Astrocyte (in vitro differentiated cells and primary cell): Measurements from ENCODE around the gene CPB2. TPM values are rescaled to one million over a fixed set of nuclear protein-coding genes. Genes with fewer than 3 reads are reported as not detected.

Experiments used
- DNase-seq: peaks from one replicate; pipeline ENCODE4 v3.0.0-alpha.2; 2010; ENCODE audit warnings: low read depth
- FAIRE-seq: peaks from 2 replicates; lab custom pipeline; 2011; peaks lifted over from hg19 to GRCh38; lab: Jason Lieb, UNC
- H2AFZ ChIP-seq: 2 replicates; pipeline ENCODE4 v1.6.0; 2012; ENCODE audit warnings: low read depth, low read length, inconsistent platforms
- H3K27ac ChIP-seq: 2 replicates; pipeline ENCODE4 v1.5.1; 2011; ENCODE audit warnings: low read depth, low read length, inconsistent platforms
- H3K27me3 ChIP-seq: 2 replicates; pipeline ENCODE4 v1.6.0; 2011; ENCODE audit warnings: low read length, inconsistent platforms; ENCODE audit not compliant: insufficient read depth
- H3K36me3 ChIP-seq: 2 replicates; pipeline ENCODE4 v1.5.1; 2011; ENCODE audit warnings: low read length, inconsistent platforms; ENCODE audit not compliant: insufficient read depth
- H3K4me1 ChIP-seq: 2 replicates; pipeline ENCODE4 v1.5.1; 2011; ENCODE audit warnings: low read length, inconsistent platforms; ENCODE audit not compliant: insufficient read depth
- H3K4me2 ChIP-seq: 2 replicates; pipeline ENCODE4 v1.6.0; 2012; ENCODE audit warnings: low read length, inconsistent platforms
- H3K4me3 ChIP-seq: 2 replicates; pipeline ENCODE4 v1.5.1; 2011; ENCODE audit warnings: low read depth, mild to moderate bottlenecking, low read length, inconsistent platforms; ENCODE audit not compliant: insufficient read depth
- H3K79me2 ChIP-seq: 2 replicates; pipeline ENCODE4 v1.6.0; 2012; ENCODE audit warnings: mild to moderate bottlenecking, low read length, inconsistent platforms; ENCODE audit not compliant: insufficient read depth
- H3K9ac ChIP-seq: 2 replicates; pipeline ENCODE4 v1.6.0; 2012; ENCODE audit warnings: mild to moderate bottlenecking, low read length, inconsistent platforms
- H3K9me3 ChIP-seq: 2 replicates; pipeline ENCODE4 v1.5.1; 2012; ENCODE audit warnings: low read depth, mild to moderate bottlenecking, low read length, inconsistent platforms; ENCODE audit not compliant: insufficient read depth
- H4K20me1 ChIP-seq: 2 replicates; pipeline ENCODE4 v1.6.0; 2012; ENCODE audit warnings: low read length, inconsistent platforms; ENCODE audit not compliant: insufficient read depth
- H3K27ac Mint-ChIP-seq: one replicate; pipeline ENCODE4 v1.8.0; 2021; ENCODE audit warnings: mild to moderate bottlenecking, mixed read lengths; ENCODE audit not compliant: unreplicated experiment
- H3K27me3 Mint-ChIP-seq: one replicate; pipeline ENCODE4 v1.8.0; 2021; ENCODE audit warnings: low read depth, mixed read lengths; ENCODE audit not compliant: unreplicated experiment
- H3K36me3 Mint-ChIP-seq: one replicate; pipeline ENCODE4 v1.8.0; 2021; ENCODE audit warnings: low read depth, mixed read lengths; ENCODE audit not compliant: unreplicated experiment
- H3K4me1 Mint-ChIP-seq: one replicate; pipeline ENCODE4 v1.8.0; 2021; ENCODE audit warnings: low read depth, mixed read lengths; ENCODE audit not compliant: unreplicated experiment
- H3K4me3 Mint-ChIP-seq: one replicate; pipeline ENCODE4 v1.8.0; 2021; ENCODE audit warnings: mild to moderate bottlenecking, moderate library complexity, mixed read lengths; ENCODE audit not compliant: unreplicated experiment
- H3K9me3 Mint-ChIP-seq: one replicate; pipeline ENCODE4 v1.8.0; 2021; ENCODE audit warnings: mild to moderate bottlenecking, mixed read lengths; ENCODE audit not compliant: unreplicated experiment
- EZH2 ChIP-seq: IDR thresholded peaks from 2 replicates; pipeline ENCODE4 v1.6.1; 2012; ENCODE audit warnings: mild to moderate bottlenecking, low read length, inconsistent platforms; ENCODE audit not compliant: insufficient read depth
- total RNA-seq: library from RNA; stranded (reverse); gene quantifications from 2 replicates; pipeline ENCODE4 v1.2.1, GENCODE V29; 2021
- TF ChIP-seq, protein P1 (sequence below): IDR thresholded peaks from 2 replicates; pipeline ENCODE4 v1.5.1; 2011; ENCODE audit warnings: low read depth, mild to moderate bottlenecking, inconsistent platforms, low read length, moderate library complexity; ENCODE audit not compliant: insufficient read depth

Gene CPB2
- total RNA-seq, 1 donor from 2014 or later, result not detected

DNA sequence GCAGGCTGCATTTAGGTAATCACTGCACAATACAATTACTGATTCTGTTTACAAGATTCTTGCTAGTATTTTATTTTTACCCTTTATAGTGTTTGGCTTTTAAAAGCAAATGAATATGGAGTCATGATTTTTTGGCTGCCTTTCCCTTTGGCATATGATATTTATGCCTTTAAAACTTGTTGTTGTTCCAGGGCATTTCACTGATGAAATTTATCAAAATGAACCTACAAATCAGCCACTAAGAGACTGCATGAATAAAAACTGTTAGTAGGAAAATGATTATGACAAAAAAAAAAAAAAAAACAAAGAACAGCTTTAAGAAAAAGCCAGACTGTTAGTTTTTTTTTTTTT, 2.6 kb downstream of the CPB2 start:
- no peaks in the 10 kb centered on the region for H3K9me3 Mint-ChIP-seq
- H2AFZ ChIP-seq, result no peak overlapping the region
- DNase-seq, result no peak

DNA sequence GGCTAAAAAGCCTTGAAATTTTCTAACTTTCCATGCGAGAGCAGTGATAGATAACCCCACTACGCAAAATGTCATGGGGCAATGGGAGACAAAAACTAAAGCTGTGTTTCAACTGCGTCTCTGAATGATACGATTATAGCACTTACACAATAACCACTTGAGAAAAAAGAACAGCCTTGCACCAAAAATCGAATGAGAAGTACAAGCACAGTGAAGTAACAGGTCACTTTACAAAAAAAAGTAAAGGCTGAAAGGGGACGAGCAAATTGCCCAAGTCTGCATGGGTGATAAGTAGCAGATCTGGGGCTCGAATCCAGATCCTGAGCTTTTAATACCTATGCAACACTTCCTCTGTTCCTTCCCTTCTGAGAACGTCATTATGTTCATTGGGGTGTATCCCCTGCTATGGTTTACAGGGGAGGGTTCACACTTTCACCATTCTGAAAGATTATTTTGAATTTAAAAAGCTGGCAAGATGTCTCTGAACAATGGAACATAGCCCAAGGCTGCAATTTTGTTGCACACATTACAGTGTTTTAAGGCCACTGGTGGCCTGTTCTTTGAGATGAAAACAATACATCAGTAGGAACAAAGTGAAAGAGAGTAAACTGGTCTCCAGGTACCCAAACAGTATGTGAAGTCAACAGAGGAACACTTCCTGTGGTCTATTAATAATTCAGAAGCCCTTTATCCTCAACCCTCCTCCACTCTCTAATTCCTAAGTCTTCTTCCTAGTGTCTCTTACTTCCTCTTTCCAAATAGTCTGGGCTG, 3.2 kb downstream of the CPB2 start:
- Histone ChIP-seq H3K4me3 (no peak overlapping the region), H3K36me3 (no peaks in the 10 kb centered on the region), H3K4me2 (no peak overlapping the region), H3K9ac (no peak overlapping the region), H3K27me3 (no peaks in the 10 kb centered on the region), H2AFZ (no peak overlapping the region), H4K20me1 (no peaks in the 10 kb centered on the region), H3K27ac (no peak overlapping the region), H3K79me2 (no peaks in the 10 kb centered on the region), H3K9me3 (no peaks in the 10 kb centered on the region), H3K4me1 (no peaks in the 10 kb centered on the region)
- no peak for TF ChIP-seq EZH2
- TF ChIP-seq, protein P1, sequence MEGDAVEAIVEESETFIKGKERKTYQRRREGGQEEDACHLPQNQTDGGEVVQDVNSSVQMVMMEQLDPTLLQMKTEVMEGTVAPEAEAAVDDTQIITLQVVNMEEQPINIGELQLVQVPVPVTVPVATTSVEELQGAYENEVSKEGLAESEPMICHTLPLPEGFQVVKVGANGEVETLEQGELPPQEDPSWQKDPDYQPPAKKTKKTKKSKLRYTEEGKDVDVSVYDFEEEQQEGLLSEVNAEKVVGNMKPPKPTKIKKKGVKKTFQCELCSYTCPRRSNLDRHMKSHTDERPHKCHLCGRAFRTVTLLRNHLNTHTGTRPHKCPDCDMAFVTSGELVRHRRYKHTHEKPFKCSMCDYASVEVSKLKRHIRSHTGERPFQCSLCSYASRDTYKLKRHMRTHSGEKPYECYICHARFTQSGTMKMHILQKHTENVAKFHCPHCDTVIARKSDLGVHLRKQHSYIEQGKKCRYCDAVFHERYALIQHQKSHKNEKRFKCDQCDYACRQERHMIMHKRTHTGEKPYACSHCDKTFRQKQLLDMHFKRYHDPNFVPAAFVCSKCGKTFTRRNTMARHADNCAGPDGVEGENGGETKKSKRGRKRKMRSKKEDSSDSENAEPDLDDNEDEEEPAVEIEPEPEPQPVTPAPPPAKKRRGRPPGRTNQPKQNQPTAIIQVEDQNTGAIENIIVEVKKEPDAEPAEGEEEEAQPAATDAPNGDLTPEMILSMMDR, result no peak
- peaks cover 12% of the 10 kb centered on the region for H3K4me1 Mint-ChIP-seq
- DNase-seq (no peak), FAIRE-seq (no peak)
- no peak overlapping the region for H3K4me3 Mint-ChIP-seq
- no peaks in the 10 kb centered on the region for H3K9me3 Mint-ChIP-seq
- no peaks in the 10 kb centered on the region for H3K36me3 Mint-ChIP-seq
- H3K27ac Mint-ChIP-seq, result no peak overlapping the region
- no peaks in the 10 kb centered on the region for H3K27me3 Mint-ChIP-seq

More for the DNA sequence above, 2.6 kb downstream of the CPB2 start:
- Histone ChIP-seq H3K9me3 (no peaks in the 10 kb centered on the region), H3K4me3 (no peak overlapping the region), H3K27ac (no peak overlapping the region), H4K20me1 (no peaks in the 10 kb centered on the region), H3K27me3 (no peaks in the 10 kb centered on the region), H3K36me3 (no peaks in the 10 kb centered on the region), H3K79me2 (no peaks in the 10 kb centered on the region), H3K4me2 (no peak overlapping the region), H3K4me1 (no peaks in the 10 kb centered on the region), H3K9ac (no peak overlapping the region)
- H3K27me3 Mint-ChIP-seq, result no peaks in the 10 kb centered on the region
- no peak overlapping the region for H3K27ac Mint-ChIP-seq
- no peak overlapping the region for H3K4me3 Mint-ChIP-seq
- TF ChIP-seq EZH2, result no peak
- TF ChIP-seq, protein P1, result no peak
- no peak for FAIRE-seq
- no peaks in the 10 kb centered on the region for H3K36me3 Mint-ChIP-seq
- peaks cover 14% of the 10 kb centered on the region for H3K4me1 Mint-ChIP-seq

DNA sequence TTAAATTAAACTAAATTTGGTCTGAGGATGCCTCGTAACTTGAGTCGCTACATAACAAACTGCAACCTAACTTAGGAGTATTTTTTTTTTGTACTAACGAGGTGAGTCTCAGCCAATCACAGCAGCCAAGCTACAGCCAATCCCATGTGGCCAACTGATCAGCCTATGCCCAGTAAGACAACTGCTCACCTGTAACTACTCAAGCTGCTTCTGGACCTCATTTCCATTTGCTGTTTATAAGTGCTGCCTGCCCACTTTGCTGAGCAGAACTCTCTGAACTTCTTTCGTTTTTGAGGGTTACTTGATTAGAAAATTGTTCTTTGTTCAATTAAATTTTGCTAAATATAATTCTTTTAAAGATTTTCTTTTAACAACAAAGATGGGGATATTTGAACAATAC, 3.8 kb downstream of the CPB2 start:
- Mint-ChIP-seq H3K27ac (no peak overlapping the region), H3K36me3 (no peaks in the 10 kb centered on the region), H3K4me3 (no peak overlapping the region), H3K4me1 (peaks cover 12% of the 10 kb centered on the region), H3K27me3 (no peaks in the 10 kb centered on the region), H3K9me3 (no peaks in the 10 kb centered on the region)
- Histone ChIP-seq H3K27ac (no peak overlapping the region), H3K4me1 (no peaks in the 10 kb centered on the region), H3K9ac (no peak overlapping the region), H3K36me3 (no peaks in the 10 kb centered on the region), H3K79me2 (no peaks in the 10 kb centered on the region), H3K27me3 (no peaks in the 10 kb centered on the region), H3K9me3 (no peaks in the 10 kb centered on the region), H3K4me3 (no peak overlapping the region), H2AFZ (no peak overlapping the region), H3K4me2 (no peak overlapping the region), H4K20me1 (no peaks in the 10 kb centered on the region)
- FAIRE-seq, result no peak
- DNase-seq, result no peak
- TF ChIP-seq, protein P1, result no peak
- no peak for TF ChIP-seq EZH2
